EH (cell line): ENCODE results near the gene STK24.

Experiments used
- DNase-seq: peaks from one replicate; pipeline ENCODE4 v3.0.0-alpha.2; 2015; ENCODE audit warnings: low read depth

The STK24 gene

GRCh38 chr13:98406971-98407370 lies 169.9 kb downstream of the STK24 start:
- no peak for DNase-seq

GRCh38 chr13:98406427-98406826 lies 170.5 kb downstream of the STK24 start:
- DNase-seq, result no peak

DNA sequence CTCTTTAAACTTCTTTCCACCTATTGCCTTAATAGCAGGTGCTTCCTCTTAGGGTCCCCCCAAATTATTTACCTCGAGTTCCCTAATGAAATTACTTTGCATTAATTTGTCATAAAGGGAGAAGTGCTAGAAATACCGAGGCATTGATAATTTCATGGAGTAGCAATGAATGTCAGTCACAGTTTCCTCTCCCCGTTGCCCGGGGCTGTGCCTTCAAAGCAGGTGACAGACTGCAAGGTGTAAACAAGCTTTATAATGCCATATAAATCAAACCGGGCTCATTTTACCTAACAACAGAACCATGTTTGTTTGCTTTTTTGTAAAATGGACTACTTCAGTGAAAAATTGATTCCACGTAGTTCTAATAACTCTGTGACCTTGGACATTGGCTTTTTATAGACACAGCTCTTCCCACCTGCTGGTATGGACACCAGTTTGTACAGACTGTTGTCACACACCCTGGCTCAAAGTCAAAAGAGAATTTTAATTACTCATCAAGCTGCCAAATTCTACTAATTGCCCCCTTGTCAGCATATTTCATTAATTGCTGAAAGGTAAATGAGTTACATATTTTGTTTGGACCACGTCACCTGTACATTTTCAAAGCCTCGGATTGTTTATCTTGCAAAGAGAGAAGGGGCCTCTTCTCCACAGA lies 171.1 kb downstream of the STK24 start:
- DNase-seq, result no peak

DNA sequence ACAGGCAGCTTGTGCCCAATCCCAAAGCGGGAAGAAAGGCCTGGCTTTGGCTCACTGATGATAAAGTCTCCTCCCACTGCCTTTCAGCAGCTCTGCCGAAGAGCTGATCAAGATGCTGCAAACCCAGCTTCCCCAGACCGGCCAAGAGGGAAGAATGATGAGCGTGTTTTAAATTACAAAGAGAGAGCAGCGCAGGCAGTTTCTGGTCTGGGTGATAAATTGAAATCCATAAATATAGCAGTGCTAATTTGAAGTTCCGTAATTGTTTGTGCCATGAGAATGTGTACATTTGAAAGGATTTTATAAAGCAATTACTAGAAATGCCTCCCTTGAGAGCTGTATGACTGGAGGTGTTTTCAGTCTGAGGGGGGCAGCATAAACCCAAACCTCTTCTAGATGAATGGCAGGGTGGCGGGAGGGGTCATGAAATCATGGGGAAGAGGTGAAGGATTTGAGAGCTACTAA lies 171.8 kb downstream of the STK24 start:
- DNase-seq, result no peak

GRCh38 chr13:98403076-98403475 lies 173.8 kb downstream of the STK24 start:
- no peak for DNase-seq

GRCh38 chr13:98401934-98402333 lies 175.0 kb downstream of the STK24 start:
- DNase-seq, result no peak

- DNase-seq, result peak; percentile 92
These were observed 177.2 kb downstream of the STK24 start for GRCh38 chr13:98399756-98400155.

DNA sequence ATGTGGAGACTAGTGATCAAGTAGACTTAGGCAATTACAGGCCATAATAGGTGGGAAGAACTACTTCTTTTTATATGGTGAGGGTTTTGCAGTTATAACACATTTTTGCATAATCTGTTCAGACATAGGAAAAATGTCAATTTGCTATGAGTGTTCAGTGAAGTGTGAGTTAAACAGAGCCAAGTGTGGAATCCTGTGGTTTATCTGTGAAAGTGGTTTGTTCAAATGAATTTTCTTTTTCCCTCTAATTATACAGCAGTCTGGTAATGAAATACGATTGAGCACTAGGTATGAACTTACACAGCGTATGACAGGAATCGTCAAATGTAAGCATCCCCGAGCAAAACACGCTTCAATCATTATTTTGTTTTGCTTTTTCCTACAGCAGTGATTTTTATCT lies 178.3 kb downstream of the STK24 start:
- no peak for DNase-seq

DNA sequence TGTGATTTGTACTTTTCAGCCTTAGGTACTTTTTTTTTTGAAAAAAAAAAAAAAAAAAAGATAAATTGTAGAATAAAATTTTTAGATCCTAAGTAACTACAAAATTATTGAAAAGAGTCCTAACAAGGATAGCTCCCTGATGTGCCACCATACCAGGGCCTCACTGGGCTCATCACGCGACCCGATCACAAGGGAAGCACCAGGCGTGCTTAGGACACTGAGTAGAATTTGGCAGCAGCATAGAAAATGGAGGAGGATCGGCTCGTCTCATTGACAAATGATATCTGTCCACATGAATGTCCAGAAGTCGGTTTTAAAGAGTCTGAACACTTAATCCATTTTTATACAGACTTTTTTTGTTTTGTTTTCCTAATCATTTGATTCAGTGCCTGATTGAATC lies 179.0 kb downstream of the STK24 start:
- DNase-seq, result no peak

DNA sequence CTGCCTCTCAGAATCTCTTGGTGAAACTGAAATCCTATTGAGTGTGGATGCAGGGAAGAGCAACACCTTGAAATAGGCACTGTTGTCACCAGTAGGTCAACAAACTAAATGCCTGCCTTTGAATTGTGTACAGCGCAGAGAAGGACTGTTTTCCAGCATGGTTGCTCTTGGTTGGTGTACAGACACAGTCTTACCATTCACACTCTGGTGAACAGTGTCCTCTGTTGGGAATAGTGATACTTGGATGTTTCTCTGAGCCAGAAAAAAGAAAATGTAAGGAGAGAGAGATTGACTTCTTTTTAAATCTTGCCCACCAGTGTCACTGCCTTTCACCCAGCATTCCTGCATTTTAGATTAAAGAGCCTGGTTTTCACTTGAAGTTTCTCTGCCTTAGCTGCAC lies 179.7 kb downstream of the STK24 start:
- DNase-seq, result peak; percentile 23

DNA sequence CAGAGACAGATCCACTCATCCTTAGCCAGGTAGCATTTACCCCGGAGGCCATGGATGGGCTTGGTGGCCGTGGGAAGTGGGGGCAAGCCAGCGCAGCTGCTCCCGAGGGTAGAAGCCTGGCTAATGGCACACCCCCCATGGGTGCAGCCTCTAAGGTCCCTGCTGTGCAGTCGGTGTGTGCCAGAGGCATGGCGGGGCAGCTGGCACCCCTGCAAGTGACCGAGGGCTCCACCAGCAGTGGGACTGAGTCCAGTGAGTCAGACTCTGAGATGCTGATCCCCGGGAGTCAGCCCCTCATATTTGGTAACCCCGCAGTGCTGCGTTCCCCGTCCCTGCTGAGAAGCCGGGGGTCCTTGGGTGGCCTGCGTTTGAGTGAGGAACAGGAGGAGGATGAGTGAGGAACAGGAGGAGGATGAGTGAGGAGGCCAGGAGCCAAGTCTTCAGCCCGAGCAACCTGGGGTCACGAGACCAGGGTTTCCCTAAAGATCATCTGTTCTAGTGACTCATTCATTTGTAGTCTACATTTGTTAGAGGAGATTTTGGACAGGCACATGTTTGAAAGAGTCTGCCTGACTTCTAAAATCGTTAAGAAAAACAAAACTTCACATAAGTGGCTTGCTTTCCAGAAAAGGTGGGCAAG lies 180.7 kb downstream of the STK24 start:
- no peak for DNase-seq
